GM21717 (cell line): ENCODE results near the gene CISH.

Experiments used
- ATAC-seq: cut with Tn5 transposase; IDR thresholded peaks from one replicate; pipeline ENCODE4 v1.9.1; 2021; ENCODE audit warnings: mild to moderate bottlenecking, moderate library complexity; ENCODE audit not compliant: unreplicated experiment

CISH gene

DNA sequence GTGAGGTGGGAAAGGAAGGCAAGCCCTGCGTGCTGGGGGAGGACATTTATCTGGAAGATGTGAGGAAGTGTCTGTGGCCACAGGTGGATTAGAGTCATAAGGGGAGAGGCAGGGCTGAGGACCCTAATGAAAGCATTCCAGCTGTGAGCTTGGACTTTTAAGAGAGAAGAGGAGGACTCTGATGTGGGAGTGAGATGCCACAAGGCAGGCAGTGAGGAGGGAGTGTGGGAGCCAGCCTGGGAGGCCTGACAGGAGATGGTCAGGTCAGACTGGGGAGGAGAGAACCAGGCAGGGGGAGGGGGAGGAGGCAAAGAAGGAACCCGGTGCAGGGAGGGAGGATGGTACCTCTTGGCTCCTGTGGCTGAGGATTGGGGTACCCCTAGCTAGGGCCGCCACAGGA, 26.4 kb upstream of the CISH start:
- no peak for ATAC-seq

DNA sequence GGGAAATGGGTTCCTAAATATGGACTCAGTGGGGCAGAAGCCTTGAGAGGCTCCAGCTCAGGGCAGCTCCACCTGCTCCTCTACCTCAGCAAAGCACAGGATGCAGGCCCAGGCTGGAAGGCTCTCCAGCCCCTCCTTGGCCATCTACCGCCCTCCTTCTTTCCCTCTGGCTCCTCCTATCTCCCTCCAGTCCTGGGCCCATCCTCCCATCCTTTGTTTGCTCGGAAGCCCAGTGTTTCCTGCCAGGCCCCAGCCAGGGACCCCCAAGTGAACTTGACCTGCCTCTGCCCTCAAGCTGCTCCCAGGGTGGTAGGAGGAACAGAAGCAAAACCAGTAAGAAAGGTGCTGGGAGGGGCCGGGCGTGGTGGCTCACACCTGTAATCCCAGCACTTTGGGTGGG, 25.4 kb upstream of the CISH start:
- no peak for ATAC-seq

DNA sequence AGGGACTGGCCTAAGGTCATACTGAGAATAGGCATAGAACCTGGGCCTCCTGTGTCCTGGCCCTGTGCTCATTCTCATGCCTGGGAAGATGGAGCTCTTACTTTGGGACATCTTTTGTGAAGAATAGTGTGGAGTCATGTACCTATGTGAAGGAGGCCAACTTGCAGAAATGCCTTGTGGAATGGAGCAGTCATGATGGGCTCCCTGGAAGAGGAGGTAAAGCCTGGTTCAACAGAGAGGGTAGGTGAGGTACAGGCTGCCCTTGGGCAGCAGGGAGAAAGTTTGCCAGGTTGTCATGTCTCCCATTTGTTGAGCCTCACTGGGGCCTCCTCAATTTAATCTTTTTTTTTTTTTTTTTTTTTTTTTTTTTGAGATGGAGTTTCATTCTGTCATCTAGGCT, 23.5 kb upstream of the CISH start:
- no peak for ATAC-seq

DNA sequence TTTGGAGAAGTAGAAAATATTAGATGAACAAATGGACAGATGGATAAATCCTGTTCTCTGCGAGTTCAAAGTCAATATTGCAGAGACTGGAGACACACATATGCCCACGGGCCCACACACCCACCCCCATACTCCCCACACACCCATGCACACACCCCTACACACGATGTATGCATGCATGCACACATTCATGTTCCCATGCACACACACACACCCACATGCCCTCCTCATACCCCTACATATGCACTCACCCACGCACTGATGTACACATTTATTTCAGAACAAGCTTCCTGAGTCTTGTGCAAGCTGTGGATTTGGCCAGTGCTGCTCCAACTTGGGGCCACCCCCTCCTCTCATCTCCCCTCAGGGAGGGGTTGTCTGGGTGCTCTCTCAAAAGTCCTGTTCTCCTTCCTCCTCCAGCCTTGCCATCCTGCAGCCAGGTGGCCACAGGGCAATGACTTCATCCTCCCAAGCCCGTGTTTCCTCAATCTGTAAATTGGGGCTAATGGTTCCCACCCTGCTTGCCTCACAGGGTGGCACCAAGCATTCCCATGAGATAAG, 21.7 kb upstream of the CISH start:
- no peak for ATAC-seq

DNA sequence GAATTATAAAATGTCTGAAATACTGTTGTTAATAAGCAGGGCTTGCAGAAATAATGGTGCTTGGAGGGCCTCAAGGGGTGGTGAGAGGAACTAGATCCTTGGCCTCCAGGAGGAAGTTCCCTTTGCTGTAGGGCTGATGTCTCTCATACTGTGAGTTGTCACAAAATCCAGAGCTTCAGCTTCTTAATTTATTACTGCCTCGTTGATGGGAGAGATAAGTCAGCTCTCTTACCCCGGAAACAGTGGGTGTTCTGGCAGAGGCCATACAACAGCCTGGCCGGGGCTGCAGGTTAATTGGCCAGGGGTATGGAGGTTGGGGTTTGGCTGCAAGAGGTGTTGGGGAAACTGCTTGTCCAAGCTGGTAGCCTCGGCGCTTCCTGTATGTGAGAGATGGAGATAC, 20.9 kb upstream of the CISH start:
- ATAC-seq = no peak

DNA sequence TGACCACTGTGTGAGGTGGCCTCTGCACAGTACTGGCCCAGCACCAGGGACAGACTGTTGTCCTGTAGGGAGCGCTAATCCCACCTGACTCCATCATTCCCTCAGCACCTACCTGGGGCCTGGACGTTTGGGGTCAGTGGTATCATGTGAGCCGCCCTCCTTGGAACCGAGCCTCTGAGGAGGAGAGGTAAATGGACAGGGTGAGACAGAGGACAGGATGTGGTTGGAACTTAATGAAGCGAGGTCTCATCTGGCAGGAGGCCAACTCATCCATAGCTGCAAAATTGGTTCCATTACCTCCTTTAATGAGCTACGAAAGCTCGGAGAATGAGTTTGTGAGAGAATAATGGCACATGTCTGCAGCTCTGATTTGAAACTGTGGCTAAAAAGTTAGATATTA, 19.3 kb upstream of the CISH start:
- no peak for ATAC-seq

DNA sequence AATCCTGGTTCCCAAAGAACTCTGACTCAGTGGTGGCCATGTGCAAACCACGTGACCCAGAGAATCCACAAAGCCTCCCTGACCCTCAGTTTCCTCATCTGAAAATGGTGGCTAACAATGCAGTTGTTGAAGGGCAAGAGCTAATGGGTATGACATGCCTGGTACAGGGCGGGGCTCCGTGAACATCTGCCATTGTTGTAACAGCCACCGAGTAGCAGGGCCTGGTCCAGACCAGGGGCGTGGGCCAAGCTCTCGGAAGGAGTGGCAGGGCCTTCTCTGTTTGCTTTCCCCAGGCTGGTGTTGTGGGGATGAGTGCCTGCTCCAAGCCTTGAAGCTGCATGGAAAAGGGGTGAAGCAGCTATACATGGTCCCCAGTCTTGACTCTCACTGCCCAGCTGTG, 18.8 kb upstream of the CISH start:
- ATAC-seq = no peak

DNA sequence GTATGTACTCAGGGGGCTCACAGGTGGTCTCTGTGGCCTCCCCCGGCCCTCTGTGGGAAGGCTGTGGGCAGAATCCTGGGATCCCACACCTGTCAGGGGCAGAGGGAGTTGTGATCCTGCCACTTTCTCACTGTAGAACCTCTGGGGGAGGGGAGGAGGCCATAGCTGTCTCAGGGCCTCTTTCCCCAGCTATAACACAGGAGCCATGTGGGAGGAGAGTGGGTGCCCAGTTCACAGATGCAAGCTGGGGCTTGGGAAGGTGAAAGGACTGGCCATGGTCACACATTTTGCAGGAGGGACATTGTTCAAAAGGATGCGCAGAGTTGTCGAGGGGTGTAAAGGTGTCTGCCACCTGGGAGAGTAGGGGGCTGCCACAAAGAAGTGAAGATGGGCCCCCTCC, 17.0 kb upstream of the CISH start:
- no peak for ATAC-seq

DNA sequence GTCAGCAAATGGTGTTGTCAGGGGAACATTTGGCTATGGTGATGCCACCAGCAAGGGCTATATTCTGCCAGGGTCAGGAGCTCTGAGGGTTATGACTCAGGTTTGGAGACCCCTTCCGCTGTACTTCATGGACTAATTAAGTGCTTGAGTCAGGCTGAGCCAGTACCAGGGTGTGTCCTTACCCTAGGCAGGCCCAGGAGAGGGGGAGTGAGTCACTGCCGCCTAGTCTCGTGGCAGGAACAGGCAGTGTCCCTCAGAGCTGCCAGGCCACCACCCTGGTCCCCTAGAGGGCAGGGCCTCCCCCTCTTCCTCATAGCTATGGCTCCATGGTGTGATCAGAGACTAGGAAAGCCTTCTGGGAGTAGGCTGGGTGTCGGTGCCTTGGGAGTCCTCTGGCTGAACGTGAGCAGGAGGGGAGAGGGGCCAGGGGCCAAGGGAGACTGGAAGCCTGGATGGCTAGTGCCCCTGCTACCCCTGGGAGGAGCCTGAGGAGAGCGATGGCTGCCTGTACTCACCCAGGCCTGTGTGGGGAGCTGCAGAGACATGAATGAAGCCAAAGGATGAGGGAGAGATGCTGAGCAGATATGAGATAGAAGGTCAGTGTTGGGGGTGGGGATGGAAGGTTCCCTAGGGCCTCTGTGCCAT, 16.0 kb upstream of the CISH start:
- ATAC-seq = no peak

DNA sequence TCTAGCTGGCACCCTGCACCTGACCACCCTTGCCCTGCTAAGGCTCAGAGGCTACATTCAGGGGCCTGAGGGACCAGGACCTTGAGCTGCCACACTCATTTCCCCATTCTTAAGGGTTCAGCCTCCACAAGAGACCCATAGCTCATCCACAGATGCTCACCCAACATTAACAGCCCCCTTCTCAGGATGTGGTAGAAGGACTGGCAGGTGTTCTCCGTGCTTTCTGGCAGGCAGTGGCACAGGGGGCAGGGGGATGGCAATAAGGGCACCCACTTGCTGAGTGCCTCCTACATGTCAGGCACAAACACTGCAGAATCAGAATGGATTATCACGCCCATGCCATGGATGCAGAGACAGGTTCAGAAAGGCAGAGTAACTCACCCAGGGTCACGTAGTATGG, 14.8 kb upstream of the CISH start:
- no peak for ATAC-seq

DNA sequence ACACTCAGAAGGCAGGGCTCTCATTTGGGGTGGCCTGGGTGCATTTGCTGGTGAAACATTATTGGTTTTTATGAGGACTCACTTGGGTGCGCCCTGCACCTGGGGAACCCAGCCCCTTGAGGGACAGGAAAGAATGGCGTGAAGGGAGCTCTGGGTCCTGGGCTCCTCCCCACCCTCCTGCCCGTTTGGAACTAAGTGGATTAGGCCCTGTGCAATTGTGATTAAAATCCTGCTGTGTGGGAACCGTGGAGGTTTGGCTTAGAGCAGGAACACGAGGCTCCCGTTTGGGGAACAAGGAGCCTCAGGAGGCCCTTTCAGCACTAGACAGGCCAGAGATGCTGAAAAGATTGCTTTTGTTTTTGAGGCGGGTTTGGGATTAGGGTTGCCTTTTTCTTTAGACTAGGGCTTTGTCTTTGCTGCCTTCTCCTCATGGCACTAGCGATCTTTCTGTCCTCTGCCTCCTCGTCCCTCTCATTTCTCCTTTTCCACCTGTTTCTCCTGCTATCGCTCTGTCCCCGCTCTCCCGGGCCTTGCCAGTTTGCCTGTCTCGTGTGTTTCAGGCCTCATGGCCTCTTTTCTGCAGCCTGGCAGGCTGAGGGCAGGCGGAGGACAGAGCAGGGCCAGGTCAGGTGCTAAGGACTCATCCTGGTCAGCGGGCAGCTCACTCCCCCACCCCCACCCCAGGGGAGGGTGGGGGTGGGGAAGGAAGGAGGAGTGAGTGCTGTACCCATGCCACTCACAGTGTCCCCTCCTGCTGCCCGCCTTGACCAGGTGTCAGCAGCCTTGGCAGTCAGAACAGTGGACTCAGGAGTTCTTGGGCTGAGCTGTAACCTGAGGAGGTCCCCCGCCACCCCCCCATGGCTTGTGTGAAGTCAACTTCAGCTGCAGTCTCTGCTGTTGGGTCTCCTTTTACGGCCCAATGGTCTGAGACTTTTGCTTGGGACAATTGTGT, 13.9 kb upstream of the CISH start:
- no peak for ATAC-seq

DNA sequence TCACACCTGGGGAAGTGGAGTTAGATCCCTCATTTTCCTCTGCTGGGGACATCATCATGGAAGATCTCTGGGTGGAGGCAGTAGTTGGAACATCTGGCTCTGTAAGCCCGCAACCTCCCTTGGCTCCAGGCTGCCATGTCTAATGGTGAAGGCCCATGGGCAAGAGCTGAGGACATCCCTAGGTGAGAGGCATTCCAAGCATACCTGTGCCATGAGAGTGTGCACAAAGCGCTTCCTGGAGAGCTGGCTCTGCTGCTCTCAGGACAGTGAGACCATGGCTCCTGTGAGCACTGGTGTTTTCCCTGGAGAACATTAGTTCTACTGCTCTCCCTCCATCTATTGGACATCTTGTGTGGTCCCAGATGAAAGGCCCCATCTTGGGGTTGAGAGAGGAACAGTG, 13.1 kb upstream of the CISH start:
- no peak for ATAC-seq

DNA sequence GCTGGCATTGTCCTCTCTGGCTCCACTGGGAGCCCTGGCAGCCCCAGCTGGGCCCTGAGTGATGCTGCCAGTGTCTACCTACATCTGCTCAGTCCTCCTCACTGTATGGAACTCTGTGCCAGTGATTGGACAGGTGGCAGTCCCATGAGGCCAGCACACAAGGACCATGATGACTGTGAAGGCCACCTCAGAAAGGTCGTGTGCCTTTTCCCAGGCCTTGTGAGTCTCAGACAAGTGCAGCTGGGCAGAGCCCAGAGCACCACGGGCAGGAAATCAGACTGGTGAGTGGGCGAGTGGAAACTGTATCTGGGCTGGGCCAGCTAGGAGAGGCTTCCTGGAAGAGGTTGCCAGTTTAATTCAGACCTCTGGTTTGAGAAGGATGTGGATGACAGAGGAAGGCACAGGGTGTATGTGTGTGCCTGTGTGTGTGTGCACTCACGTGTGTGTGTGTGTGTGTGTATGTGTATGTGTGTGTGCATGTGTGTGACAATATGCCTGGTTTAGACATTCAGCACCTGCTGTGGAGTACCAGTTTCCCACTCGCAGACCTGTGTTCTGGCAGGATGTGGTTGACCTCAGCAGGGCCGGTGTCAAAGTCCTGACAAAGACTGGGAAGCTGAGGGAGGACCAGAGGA, 12.4 kb upstream of the CISH start:
- peak; percentile 51 for ATAC-seq

DNA sequence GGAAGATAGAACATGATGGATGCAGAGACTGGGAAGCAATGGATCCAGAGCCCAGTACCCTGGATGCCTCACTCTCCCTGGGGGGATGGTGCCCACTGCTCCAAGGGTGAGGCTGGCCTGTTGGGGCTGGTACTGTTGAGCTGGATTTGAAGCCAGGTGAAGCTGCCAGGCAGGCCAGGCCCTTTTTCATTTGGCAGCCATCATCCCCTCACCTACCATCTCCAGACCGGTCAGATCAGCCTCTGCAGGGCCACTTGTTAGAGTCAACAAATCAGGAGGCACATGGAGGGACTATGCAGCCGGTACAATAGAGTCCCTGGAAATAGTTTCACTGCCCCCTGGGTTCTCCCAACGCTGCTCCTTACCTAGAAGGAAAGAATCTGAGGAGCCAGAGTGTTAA, 11.3 kb upstream of the CISH start:
- ATAC-seq = no peak

DNA sequence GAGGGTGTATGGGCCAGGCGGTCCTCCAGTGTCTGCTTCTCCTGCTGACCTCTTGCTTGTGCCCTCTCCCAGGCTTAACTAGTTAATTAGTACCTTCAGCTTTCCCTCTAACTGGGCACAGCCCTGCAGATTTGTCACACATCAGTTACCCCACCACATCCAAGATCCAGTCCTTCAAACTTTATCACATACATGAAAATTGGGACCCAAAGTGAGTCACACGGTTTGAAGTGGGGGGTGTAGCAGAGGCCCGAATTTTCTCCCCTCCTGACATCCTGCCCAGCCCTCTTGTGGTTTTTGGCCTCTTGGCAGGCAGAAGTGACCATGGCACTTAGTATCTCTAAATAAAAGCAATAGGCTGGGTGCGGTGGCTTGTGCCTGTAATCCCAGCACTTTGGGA, 9.2 kb upstream of the CISH start:
- no peak for ATAC-seq

DNA sequence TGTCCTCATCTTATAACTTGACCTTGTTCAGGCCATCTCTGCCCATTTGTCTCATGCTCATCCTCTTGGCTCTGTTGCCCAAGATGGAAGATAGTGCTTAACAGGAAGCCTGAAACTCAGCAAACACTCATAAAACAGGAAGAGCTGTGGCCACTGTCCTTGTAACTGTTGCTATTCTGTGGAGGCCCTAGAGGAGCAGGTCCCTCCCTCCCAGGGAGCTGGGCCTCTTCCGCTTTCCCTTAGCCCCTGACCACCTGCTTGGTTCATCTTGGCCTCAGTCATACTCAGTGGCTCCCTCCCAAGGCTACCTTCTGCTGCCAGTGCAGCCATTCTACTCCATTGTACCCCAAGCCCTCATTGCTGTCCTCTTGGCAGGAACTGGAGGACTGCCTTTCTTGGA, 8.8 kb upstream of the CISH start:
- ATAC-seq = no peak

DNA sequence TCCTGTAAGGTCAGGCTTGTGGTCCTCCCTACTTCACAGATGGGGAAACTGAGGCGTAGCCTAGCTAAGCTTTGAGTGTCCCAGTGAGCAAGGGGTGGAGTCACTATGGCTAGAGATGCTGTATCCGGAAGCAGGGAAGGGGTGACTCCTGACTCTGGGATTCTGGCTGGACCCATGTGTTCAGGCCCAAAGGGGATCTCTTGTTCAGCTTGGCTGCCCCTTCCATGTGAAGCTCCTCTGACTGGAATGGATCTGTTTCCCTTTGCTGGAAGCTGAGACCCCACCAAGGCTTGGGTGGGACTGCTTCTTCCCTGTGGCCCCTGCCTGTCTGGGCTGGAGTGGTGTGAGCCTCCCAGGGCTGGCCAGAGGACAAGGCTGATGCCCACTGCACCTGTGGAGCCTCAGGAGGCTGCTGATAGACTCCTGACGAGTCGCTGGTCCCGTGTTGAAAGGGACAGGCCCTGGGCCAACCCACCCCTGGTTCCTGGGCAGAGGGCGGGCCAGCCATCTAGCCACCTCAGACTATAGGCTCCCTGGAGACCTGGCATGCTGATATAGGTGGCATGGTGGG, 6.4 kb upstream of the CISH start:
- ATAC-seq = no peak

DNA sequence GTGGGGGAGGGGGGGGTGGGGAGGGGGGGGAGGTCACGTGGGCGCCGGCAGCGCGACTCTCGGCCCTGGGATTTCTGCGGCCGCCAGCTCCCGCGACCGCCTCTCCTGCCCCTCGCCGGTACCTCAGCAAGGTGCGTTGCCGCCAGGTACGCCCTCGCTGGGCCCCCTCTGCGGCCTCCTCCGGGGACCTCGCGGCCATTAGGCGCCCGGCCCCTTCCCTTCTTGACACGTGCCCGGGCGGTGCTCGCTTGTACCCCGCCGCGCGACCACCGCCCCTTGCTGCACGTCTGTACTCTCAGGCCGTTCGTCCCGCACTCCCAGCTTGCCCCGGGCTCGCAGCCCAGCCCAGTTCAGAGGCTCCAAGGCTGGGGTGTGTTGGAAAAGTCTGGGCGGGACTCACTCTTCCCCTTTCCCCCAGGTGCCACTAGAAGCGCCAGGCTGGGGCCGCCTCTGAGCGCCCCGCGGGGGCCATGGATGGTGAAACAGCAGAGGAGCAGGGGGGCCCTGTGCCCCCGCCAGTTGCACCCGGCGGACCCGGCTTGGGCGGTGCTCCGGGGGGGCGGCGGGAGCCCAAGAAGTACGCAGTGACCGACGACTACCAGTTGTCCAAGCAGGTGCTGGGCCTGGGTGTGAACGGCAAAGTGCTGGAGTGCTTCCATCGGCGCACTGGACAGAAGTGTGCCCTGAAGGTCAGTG, 5.7 kb upstream of the CISH start, which contains the start of gene MAPKAPK3:
Gene MAPKAPK3, plus strand, starts transcription at position 56 of the 696 bp plus-strand sequence. Its CDS starts 415 bp downstream, at position 471.
- ATAC-seq = peak; percentile 5

DNA sequence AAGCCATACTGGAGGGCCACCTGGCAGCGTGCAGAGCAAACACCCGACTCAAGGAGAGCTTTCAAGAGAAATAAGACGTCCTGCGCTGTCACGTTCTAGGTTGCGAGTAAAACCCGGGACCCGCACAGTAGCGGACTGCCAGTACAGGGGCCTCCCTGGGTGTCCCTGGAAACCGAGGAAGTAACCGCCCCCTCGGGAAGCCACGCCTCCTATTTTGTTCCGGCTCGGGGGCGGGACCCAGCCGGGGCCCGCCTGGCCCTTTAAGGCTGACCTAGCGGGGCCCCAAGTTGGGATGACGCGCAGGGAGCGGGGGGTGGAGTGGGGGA, 5.2 kb upstream of the CISH start:
- ATAC-seq = peak; percentile 63

DNA sequence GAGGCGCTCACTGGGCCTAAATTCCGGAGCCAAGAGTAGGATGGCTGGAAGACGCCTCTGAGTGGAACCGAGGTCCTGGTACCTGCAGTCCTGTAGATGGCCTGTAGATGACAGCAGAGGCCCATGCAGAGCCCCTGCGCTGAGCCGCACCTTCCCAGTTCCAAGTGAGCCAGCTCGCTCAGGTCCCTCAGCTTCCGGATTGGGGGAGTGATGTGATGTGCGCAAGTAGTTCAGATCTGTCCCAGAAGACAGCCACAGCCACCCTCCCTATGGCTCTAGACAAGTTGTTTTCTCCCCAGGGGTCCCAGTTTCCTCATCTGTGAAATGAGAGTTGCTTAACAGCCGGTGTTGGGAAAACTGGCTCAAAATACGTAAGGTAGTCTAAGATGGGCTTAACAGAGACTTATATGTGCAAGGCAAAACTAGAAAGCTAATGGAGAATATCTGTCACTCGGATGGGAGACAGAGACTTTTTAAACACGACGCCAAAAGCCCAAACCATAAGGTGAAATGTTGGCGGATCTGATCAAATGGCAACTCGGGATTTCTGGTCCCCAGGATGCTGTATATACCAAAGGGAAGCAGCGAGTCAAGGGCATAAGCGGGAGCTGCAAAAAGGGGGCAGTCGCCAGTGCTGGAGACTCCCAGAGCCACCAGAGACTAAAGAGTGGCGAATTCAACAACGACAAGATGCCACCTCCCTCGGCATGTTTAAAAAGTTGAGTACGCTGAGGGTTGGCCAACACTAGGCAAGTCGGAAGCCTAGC, 4.6 kb upstream of the CISH start:
- peak; percentile 33 for ATAC-seq
